IMR-90 (cell line): Measurements from ENCODE around the gene SYNRG. TPM values are rescaled to one million over a fixed set of nuclear protein-coding genes. Genes with fewer than 3 reads are reported as not detected.
A peak's percentile ranks its signal among the peaks of the same experiment; 100 is the strongest.

Source experiments
- ATAC-seq: fragments of 200-7000 bp; cut with Tn5 transposase; 2 replicates; pipeline ENCODE4 v1.9.1; 2020; ENCODE audit warnings: low read depth, mild to moderate bottlenecking, moderate library complexity
- BruUV-seq: library from RNA; stranded (reverse); fragments of 400-500 nt; replicated peaks from 2 replicates; lab custom pipeline; 2021; lab: Mats Ljungman, UMichigan
- CTCF ChIA-PET: fragments of 300-600 bp; formaldehyde crosslinking; extraction: SDS; loops from one replicate; lab custom pipeline; 2021; ENCODE audit warnings: antibody characterized with exemption; lab: Yijun Ruan, JAX
- POLR2A ChIA-PET: fragments of 300-600 bp; sonication (Branson Sonifier 250); formaldehyde crosslinking; loops from one replicate; lab custom pipeline; 2022; ENCODE audit warnings: antibody characterized with exemption; ENCODE audit not compliant: unreplicated experiment; lab: Charles Lee
- DNase-seq: peaks from one replicate; pipeline ENCODE4 v3.0.0; 2013
- H2AFZ ChIP-seq: replicated peaks from 2 replicates; pipeline ENCODE3; 2013; ENCODE audit warnings: low read length, mild to moderate bottlenecking; ENCODE audit not compliant: poor library complexity
- H2AK5ac ChIP-seq: 2 replicates; pipeline ENCODE4 v1.6.1; 2013; ENCODE audit warnings: low read depth, low read length, inconsistent platforms
- H2AK9ac ChIP-seq: replicated peaks from 2 replicates; pipeline ENCODE3; 2013; ENCODE audit warnings: mild to moderate bottlenecking, low read depth, low read length, moderate library complexity; ENCODE audit not compliant: poor library complexity
- H2BK120ac ChIP-seq: 2 replicates; pipeline ENCODE4 v1.6.1; 2013; ENCODE audit warnings: low read depth, low read length, inconsistent platforms
- H2BK15ac ChIP-seq: 3 replicates; pipeline ENCODE4 v1.6.1; 2013; ENCODE audit warnings: low read depth, low read length, inconsistent platforms
- H2BK20ac ChIP-seq: 2 replicates; pipeline ENCODE4 v1.6.1; 2013; ENCODE audit warnings: low read depth, mild to moderate bottlenecking, inconsistent platforms, low read length, moderate library complexity
- H2BK5ac ChIP-seq: 2 replicates; pipeline ENCODE4 v1.6.1; 2013; ENCODE audit warnings: mild to moderate bottlenecking, low read depth, low read length, inconsistent platforms; ENCODE audit not compliant: poor library complexity, severe bottlenecking
- H3K14ac ChIP-seq: replicated peaks from 2 replicates; pipeline ENCODE4 v1.6.1; 2013; ENCODE audit warnings: low read depth, low read length, inconsistent platforms
- H3K18ac ChIP-seq: 2 replicates; pipeline ENCODE4 v1.6.1; 2013; ENCODE audit warnings: low read depth, low read length, control low read depth
- H3K23ac ChIP-seq: 2 replicates; pipeline ENCODE4 v1.6.1; 2013; ENCODE audit warnings: low read depth, low read length, inconsistent platforms
- H3K27ac ChIP-seq: 2 replicates; pipeline ENCODE4 v1.5.1; 2013; ENCODE audit warnings: mild to moderate bottlenecking, control low read depth, low read length; ENCODE audit not compliant: insufficient read depth
- H3K27me3 ChIP-seq: 2 replicates; pipeline ENCODE4 v1.6.1; 2013; ENCODE audit warnings: low read length; ENCODE audit not compliant: control insufficient read depth, insufficient read depth
- H3K36me3 ChIP-seq: 2 replicates; pipeline ENCODE4 v1.6.1; 2013; ENCODE audit warnings: low read length, mixed read lengths; ENCODE audit not compliant: control insufficient read depth, insufficient read depth
- H3K4ac ChIP-seq: 2 replicates; pipeline ENCODE4 v1.6.1; 2013; ENCODE audit warnings: low read depth, low read length, inconsistent platforms
- H3K4me1 ChIP-seq: 2 replicates; pipeline ENCODE4 v1.6.1; 2013; ENCODE audit warnings: low read length, mixed read lengths; ENCODE audit not compliant: control insufficient read depth, insufficient read depth
- H3K4me2 ChIP-seq: 2 replicates; pipeline ENCODE4 v1.6.1; 2013; ENCODE audit warnings: low read depth, mild to moderate bottlenecking, control low read depth, low read length, moderate library complexity
- H3K4me3 ChIP-seq: 2 replicates; pipeline ENCODE4 v1.5.1; 2013; ENCODE audit warnings: low read depth, mild to moderate bottlenecking, control low read depth, low read length, moderate library complexity; ENCODE audit not compliant: insufficient read depth
- H3K56ac ChIP-seq: 2 replicates; pipeline ENCODE4 v1.6.1; 2013; ENCODE audit warnings: low read length, inconsistent platforms; ENCODE audit not compliant: insufficient read depth; ENCODE audit errors: extremely low read depth
- H3K79me1 ChIP-seq, 2 experiments: 2 replicates each; pipeline ENCODE4 v1.6.1; 2013; ENCODE audit warnings: low read length in 2 of 2, inconsistent platforms in 1 of 2, low read depth in 1 of 2
- H3K9ac ChIP-seq: 2 replicates; pipeline ENCODE4 v1.6.1; 2013; ENCODE audit warnings: low read depth, low read length, control low read depth
- H3K9me1 ChIP-seq: 2 replicates; pipeline ENCODE4 v1.6.1; 2013; ENCODE audit warnings: low read length, inconsistent platforms; ENCODE audit not compliant: insufficient read depth
- H3K9me3 ChIP-seq: 2 replicates; pipeline ENCODE4 v1.6.1; 2013; ENCODE audit warnings: low read length; ENCODE audit not compliant: control insufficient read depth, insufficient read depth
- H4K20me1 ChIP-seq: 2 replicates; pipeline ENCODE4 v1.6.1; 2013; ENCODE audit warnings: low read length, inconsistent platforms; ENCODE audit not compliant: insufficient read depth
- H4K5ac ChIP-seq: 2 replicates; pipeline ENCODE4 v1.6.1; 2013; ENCODE audit warnings: mild to moderate bottlenecking, low read depth, low read length, control low read depth
- H4K8ac ChIP-seq, 2 experiments: 2 replicates each; pipeline ENCODE4 v1.6.1; 2013; ENCODE audit warnings: low read depth in 2 of 2, low read length in 2 of 2, control low read depth in 1 of 2, inconsistent platforms in 1 of 2
- H4K91ac ChIP-seq: 2 replicates; pipeline ENCODE4 v1.6.1; 2013; ENCODE audit warnings: low read depth, low read length, inconsistent platforms; ENCODE audit not compliant: insufficient read depth
- CHD1 ChIP-seq: IDR thresholded peaks from 2 replicates; pipeline ENCODE4 v1.6.1; 2012; ENCODE audit warnings: low read depth, low read length, improper control_type of control experiment
- FOS ChIP-seq: fragments of 150-350 bp; IDR thresholded peaks from 2 replicates; pipeline ENCODE4 v1.6.1; 2016; ENCODE audit warnings: low read depth, low read length
- MAFK ChIP-seq: IDR thresholded peaks from 2 replicates; pipeline ENCODE4 v1.6.1; 2012; ENCODE audit warnings: low read depth, low read length, improper control_type of control experiment
- MAZ ChIP-seq: IDR thresholded peaks from 2 replicates; pipeline ENCODE4 v1.6.1; 2012; ENCODE audit warnings: low read depth, mild to moderate bottlenecking, low read length, improper control_type of control experiment, moderate library complexity, borderline replicate concordance
- MXI1 ChIP-seq: IDR thresholded peaks from 2 replicates; pipeline ENCODE4 v1.6.1; 2012; ENCODE audit warnings: low read depth, mild to moderate bottlenecking, low read length, moderate library complexity, borderline replicate concordance
- NFE2L2 ChIP-seq: fragments of 150-350 bp; IDR thresholded peaks from 2 replicates; pipeline ENCODE4 v1.6.1; 2016; ENCODE audit warnings: low read depth, mild to moderate bottlenecking, low read length
- POLR2A ChIP-seq: IDR thresholded peaks from 2 replicates; pipeline ENCODE4 v1.6.1; 2012; ENCODE audit warnings: mild to moderate bottlenecking, low read depth, low read length
- RAD21 ChIP-seq: IDR thresholded peaks from 2 replicates; pipeline ENCODE4 v1.6.1; 2012; ENCODE audit warnings: low read length, improper control_type of control experiment
- RCOR1 ChIP-seq: IDR thresholded peaks from 2 replicates; pipeline ENCODE4 v1.6.1; 2012; ENCODE audit warnings: mild to moderate bottlenecking, low read length, improper control_type of control experiment; ENCODE audit not compliant: insufficient replicate concordance
- SMC3 ChIP-seq: fragments of 150-350 bp; IDR thresholded peaks from 2 replicates; pipeline ENCODE4 v1.6.1; 2016; ENCODE audit warnings: low read depth, mild to moderate bottlenecking, antibody characterized with exemption, low read length, moderate library complexity
- WGBS, 2 experiments: methylation state at CpG; one replicate each; pipeline versions ENCODE4 v1.1.5 to v1.1.7; 2013; ENCODE audit warnings: missing lambda C conversion rate in 2 of 2; ENCODE audit not compliant: insufficient read length in 1 of 2; ENCODE audit errors: extremely low coverage in 2 of 2; 5-methylcytosine and 5-hydroxymethylcytosine counted together
- dilution Hi-C: fragments of 300-500 bp; cut with HindIII; formaldehyde crosslinking; loops from one replicate; pipeline ENCODE4 v1.14.3; 2018; ENCODE audit warnings: low sequenced_read_pairs; ENCODE audit not compliant: unreplicated experiment
- in situ Hi-C: fragments of 300-500 bp; cut with MboI; formaldehyde crosslinking; loops from 3 replicates; pipeline ENCODE4 v1.14.3; 2019; ENCODE audit warnings: low sequenced_read_pairs, inconsistent platforms, mixed read lengths
- intact Hi-C: fragments of 100-400 bp; cut with micrococcal nuclease; formaldehyde crosslinking; loops from 2 replicates; pipeline ENCODE4 v1.10.0; 2022
- polyA plus RNA-seq, 3 experiments: library from polyadenylated mRNA; depleted of rRNA; stranded (reverse); fragments of >200 nt; gene quantifications; 2 replicates each; pipeline ENCODE4 v1.2.3, GENCODE V29; 2012; ENCODE audit warnings: low replicate concordance in 1 of 3
- total RNA-seq: library from RNA; depleted of rRNA; stranded (reverse); fragments of >200 nt; gene quantifications from 2 replicates; pipeline ENCODE4 v1.2.3, GENCODE V29; 2012
- TF ChIP-seq, protein P1 (sequence below): fragments of 150-350 bp; IDR thresholded peaks from 2 replicates; pipeline ENCODE4 v1.6.1; 2017; ENCODE audit warnings: mild to moderate bottlenecking, antibody characterized with exemption, low read length, low read depth
- TF ChIP-seq, protein P2 (sequence below): conservative IDR thresholded peaks from 2 replicates; pipeline ENCODE4 v1.5.1; 2012; ENCODE audit warnings: mild to moderate bottlenecking, low read depth, low read length, improper control_type of control experiment
- TF ChIP-seq, protein P3 (sequence below): fragments of 150-350 bp; IDR thresholded peaks from 2 replicates; pipeline ENCODE4 v1.6.1; 2016; ENCODE audit warnings: low read depth, mild to moderate bottlenecking, low read length, moderate library complexity, borderline replicate concordance

Gene SYNRG
- total and polyA plus RNA-seq, 2 of the 4 experiments (the other 2 are of a cell fraction) = 11.7 to 15.2 TPM

DNA sequence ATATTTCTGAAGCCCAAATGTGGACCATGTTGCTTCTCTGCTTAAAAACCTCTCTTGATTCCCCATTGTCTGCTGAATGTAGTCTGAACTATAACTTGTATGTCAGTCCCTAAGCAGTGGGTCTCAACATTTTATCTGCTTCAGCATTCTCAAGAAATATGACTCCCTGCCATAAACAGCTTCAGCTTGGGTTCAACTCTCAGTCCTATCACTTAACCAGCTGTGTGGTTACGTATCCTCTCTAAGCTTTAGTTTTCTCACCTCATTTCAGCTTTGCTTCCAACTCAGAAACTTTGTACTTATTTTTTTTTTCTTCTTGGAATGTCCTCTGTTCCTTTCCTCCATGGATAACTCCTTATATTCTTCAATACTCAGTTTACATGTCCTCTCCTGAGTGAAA, 38.6 kb upstream of the SYNRG start (continued):
- TF ChIP-seq FOS = no peak
- TF ChIP-seq SMC3 = no peak
- TF ChIP-seq CHD1 = no peak

DNA sequence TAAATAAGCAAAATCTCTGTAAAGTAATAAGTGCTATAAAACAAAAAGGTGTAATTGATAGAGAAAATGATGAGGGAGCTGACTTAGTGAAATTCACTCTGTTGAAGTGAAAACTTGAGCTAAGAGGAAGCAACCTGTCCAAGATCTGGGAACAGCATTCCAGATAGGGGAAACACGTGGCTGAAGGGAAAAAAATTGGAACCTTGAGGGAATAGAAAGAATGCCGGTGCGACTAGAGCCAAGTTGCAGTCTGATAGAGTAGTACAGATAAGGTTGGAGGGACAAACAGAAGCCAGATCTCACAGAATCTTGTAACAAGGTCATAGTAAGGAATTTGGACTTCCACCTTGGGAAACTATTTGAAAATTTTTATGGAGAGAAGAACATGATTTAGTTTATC, 34.7 kb upstream of the SYNRG start:
- no peak for ATAC-seq
- Histone ChIP-seq H3K56ac (no peak overlapping the region), H2BK5ac (no peak overlapping the region), H3K27ac (no peak overlapping the region), H3K4me2 (peak overlapping the region; percentile 48), H2AFZ (peak overlapping the region; percentile 85), H2BK120ac (peak overlapping the region; percentile 78), H3K23ac (peak overlapping the region; percentile 95; the same call in 1 of the 2 replicates), H3K4me1 (peaks cover 6% of the 10 kb centered on the region; the same call in 1 of the 2 replicates), H3K9me1 (no peaks in the 10 kb centered on the region; the same call in 1 of the 2 replicates), H4K5ac (peak overlapping the region; percentile 59; the same call in 1 of the 2 replicates), H3K36me3 (peaks cover 6% of the 10 kb centered on the region), H2AK9ac (no peak overlapping the region), H4K8ac (peak overlapping the region; percentile 59 to 86; a peak in 3 of 4 replicates), H2BK15ac (0 out of 3 replicates have a peak overlapping the region, but pooled peaks have one; percentile 29), H2AK5ac (peak overlapping the region; percentile 61; the same call in 1 of the 2 replicates), H3K79me1 (peaks cover 2 to 38% of the 10 kb centered on the region in 2 experiments; a peak in 2 of 4 replicates), H3K9me3 (no peaks in the 10 kb centered on the region), H3K9ac (no peak overlapping the region), H3K14ac (peak overlapping the region; percentile 72; the same call in 1 of the 2 replicates), H2BK20ac (peak overlapping the region; percentile 53), H3K4me3 (no peak overlapping the region), H4K20me1 (no peaks in the 10 kb centered on the region; the same call in 1 of the 2 replicates), H3K4ac (peak overlapping the region; percentile 70; the same call in 1 of the 2 replicates), H3K18ac (no peak overlapping the region; the same call in 1 of the 2 replicates), H3K27me3 (no peaks in the 10 kb centered on the region), H4K91ac (no peak overlapping the region; the same call in 1 of the 2 replicates)
- POLR2A ChIA-PET = no interaction called here
- WGBS, 2 experiments = 32% methylated on average over 3 of the region's 3 CpGs; no CpG with 5 or more reads in 1 of the 2 experiments
- intact Hi-C loops = no loop called here
- BruUV-seq = no TSS peak
- CTCF ChIA-PET = no interaction called here
- in situ Hi-C loops = loop anchor here (25.0 kb wide), 1 partner anchor 643 kb away; the partner anchor contains the start of gene MRPL45
- DNase-seq = no peak
- dilution Hi-C loops = no loop called here
- TF ChIP-seq, protein P1, sequence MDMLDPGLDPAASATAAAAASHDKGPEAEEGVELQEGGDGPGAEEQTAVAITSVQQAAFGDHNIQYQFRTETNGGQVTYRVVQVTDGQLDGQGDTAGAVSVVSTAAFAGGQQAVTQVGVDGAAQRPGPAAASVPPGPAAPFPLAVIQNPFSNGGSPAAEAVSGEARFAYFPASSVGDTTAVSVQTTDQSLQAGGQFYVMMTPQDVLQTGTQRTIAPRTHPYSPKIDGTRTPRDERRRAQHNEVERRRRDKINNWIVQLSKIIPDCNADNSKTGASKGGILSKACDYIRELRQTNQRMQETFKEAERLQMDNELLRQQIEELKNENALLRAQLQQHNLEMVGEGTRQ = no peak
- TF ChIP-seq MAZ (no peak), NFE2L2 (no peak), RCOR1 (no peak), RAD21 (no peak), MXI1 (no peak), POLR2A (no peak), MAFK (no peak)
- TF ChIP-seq, protein P2, sequence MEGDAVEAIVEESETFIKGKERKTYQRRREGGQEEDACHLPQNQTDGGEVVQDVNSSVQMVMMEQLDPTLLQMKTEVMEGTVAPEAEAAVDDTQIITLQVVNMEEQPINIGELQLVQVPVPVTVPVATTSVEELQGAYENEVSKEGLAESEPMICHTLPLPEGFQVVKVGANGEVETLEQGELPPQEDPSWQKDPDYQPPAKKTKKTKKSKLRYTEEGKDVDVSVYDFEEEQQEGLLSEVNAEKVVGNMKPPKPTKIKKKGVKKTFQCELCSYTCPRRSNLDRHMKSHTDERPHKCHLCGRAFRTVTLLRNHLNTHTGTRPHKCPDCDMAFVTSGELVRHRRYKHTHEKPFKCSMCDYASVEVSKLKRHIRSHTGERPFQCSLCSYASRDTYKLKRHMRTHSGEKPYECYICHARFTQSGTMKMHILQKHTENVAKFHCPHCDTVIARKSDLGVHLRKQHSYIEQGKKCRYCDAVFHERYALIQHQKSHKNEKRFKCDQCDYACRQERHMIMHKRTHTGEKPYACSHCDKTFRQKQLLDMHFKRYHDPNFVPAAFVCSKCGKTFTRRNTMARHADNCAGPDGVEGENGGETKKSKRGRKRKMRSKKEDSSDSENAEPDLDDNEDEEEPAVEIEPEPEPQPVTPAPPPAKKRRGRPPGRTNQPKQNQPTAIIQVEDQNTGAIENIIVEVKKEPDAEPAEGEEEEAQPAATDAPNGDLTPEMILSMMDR = no peak
- TF ChIP-seq, protein P3, sequence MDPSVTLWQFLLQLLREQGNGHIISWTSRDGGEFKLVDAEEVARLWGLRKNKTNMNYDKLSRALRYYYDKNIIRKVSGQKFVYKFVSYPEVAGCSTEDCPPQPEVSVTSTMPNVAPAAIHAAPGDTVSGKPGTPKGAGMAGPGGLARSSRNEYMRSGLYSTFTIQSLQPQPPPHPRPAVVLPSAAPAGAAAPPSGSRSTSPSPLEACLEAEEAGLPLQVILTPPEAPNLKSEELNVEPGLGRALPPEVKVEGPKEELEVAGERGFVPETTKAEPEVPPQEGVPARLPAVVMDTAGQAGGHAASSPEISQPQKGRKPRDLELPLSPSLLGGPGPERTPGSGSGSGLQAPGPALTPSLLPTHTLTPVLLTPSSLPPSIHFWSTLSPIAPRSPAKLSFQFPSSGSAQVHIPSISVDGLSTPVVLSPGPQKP = no peak
